GM12874 (cell line): Measurements from ENCODE around the gene MUSTN1.
A peak's percentile ranks its signal among the peaks of the same experiment; 100 is the strongest.

Source experiments
- CTCF ChIP-seq: IDR thresholded peaks from 2 replicates; pipeline ENCODE4 v1.5.1; 2011; ENCODE audit warnings: low read depth, mild to moderate bottlenecking, control low read depth, low read length, moderate library complexity; ENCODE audit not compliant: insufficient read depth

Gene MUSTN1

DNA sequence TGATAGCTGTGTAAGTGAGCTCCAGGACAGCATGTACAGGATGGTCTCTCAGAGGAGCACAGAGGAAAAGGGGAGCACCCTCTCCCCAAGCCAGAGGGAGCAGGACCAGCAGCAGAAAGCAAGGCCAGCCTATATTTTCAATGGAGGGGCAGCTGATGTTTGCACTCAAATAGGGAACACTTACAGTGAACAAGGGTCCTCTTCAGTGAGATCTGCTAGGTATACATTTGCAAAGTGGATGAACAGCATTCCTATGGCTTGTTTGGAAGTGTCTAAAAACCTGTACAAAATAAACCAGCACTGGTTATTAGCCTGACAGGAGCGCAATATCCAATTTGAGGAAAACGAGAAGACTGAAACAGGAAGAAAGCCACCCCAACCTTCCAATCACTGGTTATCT lies 17.6 kb upstream of the MUSTN1 start:
- TF ChIP-seq CTCF, result no peak

DNA sequence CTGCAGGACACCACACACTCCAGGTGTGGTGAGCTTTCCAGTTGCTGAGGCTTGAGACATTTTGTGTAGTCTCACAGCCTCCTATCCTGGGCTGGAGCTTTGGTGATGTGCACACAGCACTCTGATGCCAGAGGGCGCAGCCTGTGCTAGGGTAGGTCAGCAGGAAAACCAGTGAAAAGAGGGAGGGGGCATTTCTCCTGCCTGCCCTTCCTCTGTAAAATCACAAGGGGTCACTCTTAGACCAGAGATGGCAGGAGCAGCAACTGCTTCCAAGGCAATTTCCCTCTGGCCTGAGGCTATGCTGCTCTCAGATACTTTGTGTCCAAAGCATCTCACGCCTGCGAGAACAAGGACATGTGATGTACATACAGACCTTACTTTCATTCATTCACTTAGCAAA lies 16.5 kb upstream of the MUSTN1 start:
- peak; percentile 55 for TF ChIP-seq CTCF

GRCh38 chr3:52849656-52850055 lies 14.8 kb upstream of the MUSTN1 start:
- TF ChIP-seq CTCF, result no peak

GRCh38 chr3:52848617-52849016 lies 13.8 kb upstream of the MUSTN1 start:
- no peak for TF ChIP-seq CTCF

DNA sequence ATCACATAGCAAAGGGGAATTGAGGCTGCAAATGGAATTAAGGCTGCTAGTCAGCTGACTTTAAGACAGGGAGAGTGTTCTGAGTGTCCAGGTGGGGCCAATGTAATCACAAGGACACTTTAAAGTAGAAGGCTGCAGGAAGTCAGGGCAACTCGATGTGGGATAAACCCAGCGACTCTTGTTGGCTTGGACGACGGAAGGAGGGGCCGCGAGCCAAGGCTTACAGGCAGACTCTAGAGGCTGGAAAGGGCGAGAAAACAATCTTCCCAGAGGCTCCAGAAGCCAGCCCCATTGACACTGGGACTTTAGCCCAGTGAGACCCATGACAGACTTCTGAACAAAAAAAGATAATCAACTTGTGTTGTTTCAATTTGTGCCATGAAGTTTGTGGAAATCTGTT lies 12.9 kb upstream of the MUSTN1 start:
- TF ChIP-seq CTCF, result no peak

- TF ChIP-seq CTCF, result no peak
Measured at GRCh38 chr3:52847241-52847640, 12.4 kb upstream of the MUSTN1 start.

- TF ChIP-seq CTCF, result no peak
Measured at GRCh38 chr3:52846432-52846965, 11.7 kb upstream of the MUSTN1 start.
